Type B pancreatic cell (in vitro differentiated cells): ENCODE results near the gene KRTAP26-1. TPM values are rescaled to one million over a fixed set of nuclear protein-coding genes. Genes with fewer than 3 reads are reported as not detected.

Experiments used
- DNase-seq: peaks from one replicate; pipeline ENCODE4 v3.0.0; 2021; ENCODE audit warnings: mixed read lengths; ENCODE audit not compliant: unreplicated experiment; ENCODE audit errors: extremely low spot score
- H3K27ac Mint-ChIP-seq: 2 replicates; pipeline ENCODE4 v1.8.0; 2021; ENCODE audit warnings: mild to moderate bottlenecking, mixed read lengths
- H3K27me3 Mint-ChIP-seq: 2 replicates; pipeline ENCODE4 v1.8.0; 2021; ENCODE audit warnings: mixed read lengths
- H3K36me3 Mint-ChIP-seq: 2 replicates; pipeline ENCODE4 v1.8.0; 2021; ENCODE audit warnings: mixed read lengths
- H3K4me1 Mint-ChIP-seq: one replicate; pipeline ENCODE4 v1.8.0; 2021; ENCODE audit warnings: mixed read lengths; ENCODE audit not compliant: unreplicated experiment
- H3K4me3 Mint-ChIP-seq: 2 replicates; pipeline ENCODE4 v1.8.0; 2021; ENCODE audit warnings: mild to moderate bottlenecking, mixed read lengths
- H3K9me3 Mint-ChIP-seq: 2 replicates; pipeline ENCODE4 v1.8.0; 2021; ENCODE audit warnings: mixed read lengths
- total RNA-seq: library from RNA; stranded (reverse); gene quantifications from 2 replicates; pipeline ENCODE4 v1.2.1, GENCODE V29; 2021; ENCODE audit warnings: low replicate concordance
- TF ChIP-seq, protein P1 (sequence below): fragments of 200-600 bp; sonication (generic); conservative IDR thresholded peaks from 2 replicates; pipeline ENCODE4 v1.5.0; 2021; ENCODE audit warnings: antibody characterized with exemption, mild to moderate bottlenecking

Gene KRTAP26-1
- total RNA-seq, 1 donor from 2014 or later, result not detected

DNA sequence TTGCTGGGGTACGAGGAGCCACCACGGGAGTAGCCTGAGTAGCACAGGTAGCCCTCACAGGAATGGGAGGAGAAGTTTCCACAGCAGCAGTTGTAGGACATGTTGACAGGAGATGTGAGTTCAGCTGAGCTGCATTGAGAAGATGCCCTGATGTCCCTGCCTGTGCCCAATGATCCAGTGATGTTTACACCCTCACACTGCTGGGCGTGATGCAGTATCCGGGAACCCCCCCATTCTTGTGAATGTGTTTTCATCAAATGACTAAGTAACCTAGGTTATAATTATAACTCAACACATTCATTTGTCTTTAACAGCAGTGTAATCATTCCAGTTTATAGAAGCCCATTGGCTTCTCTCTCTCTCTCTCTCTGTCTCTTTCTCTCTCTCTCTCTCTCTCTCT lies 28.4 kb upstream of the KRTAP26-1 start, which contains the start of gene KRTAP23-1:
KRTAP23-1 (minus strand) TSS at position 101 of the 400 bp plus-strand sequence; CDS start at position 101, 0 bp downstream.
- no peak for DNase-seq
- Mint-ChIP-seq H3K4me1 (peaks cover 4% of the 10 kb centered on the region), H3K27me3 (no peaks in the 10 kb centered on the region), H3K9me3 (peaks cover 8% of the 10 kb centered on the region), H3K4me3 (no peak within 1 kb of the TSS), H3K36me3 (no peaks in the 10 kb centered on the region), H3K27ac (no peak within 1 kb of the TSS)
- TF ChIP-seq, protein P1, sequence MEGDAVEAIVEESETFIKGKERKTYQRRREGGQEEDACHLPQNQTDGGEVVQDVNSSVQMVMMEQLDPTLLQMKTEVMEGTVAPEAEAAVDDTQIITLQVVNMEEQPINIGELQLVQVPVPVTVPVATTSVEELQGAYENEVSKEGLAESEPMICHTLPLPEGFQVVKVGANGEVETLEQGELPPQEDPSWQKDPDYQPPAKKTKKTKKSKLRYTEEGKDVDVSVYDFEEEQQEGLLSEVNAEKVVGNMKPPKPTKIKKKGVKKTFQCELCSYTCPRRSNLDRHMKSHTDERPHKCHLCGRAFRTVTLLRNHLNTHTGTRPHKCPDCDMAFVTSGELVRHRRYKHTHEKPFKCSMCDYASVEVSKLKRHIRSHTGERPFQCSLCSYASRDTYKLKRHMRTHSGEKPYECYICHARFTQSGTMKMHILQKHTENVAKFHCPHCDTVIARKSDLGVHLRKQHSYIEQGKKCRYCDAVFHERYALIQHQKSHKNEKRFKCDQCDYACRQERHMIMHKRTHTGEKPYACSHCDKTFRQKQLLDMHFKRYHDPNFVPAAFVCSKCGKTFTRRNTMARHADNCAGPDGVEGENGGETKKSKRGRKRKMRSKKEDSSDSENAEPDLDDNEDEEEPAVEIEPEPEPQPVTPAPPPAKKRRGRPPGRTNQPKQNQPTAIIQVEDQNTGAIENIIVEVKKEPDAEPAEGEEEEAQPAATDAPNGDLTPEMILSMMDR, result no peak

DNA sequence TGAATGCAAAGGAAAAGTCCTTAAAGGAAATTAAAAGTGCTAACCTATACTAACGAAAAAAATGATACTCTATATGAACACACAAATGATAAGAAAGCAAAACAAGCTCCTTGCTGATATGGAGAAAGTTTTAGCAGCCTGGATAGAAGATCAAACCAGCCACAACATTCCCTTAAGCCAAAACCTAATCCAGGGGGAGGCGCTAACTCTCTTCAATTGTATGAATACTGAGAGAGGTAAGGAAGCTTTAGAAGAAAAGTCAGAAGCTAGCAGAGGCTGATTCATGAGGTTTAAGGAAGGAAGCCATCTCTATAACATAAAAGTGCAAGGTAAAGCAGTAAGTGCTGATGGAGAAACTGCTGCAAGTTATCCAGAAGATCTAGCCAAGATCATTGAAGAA lies 24.9 kb upstream of the KRTAP26-1 start:
- H3K36me3 Mint-ChIP-seq, result no peaks in the 10 kb centered on the region
- no peak for DNase-seq
- TF ChIP-seq, protein P1, result no peak
- H3K27ac Mint-ChIP-seq, result no peak overlapping the region
- H3K4me1 Mint-ChIP-seq, result peaks cover 8% of the 10 kb centered on the region
- no peak overlapping the region for H3K4me3 Mint-ChIP-seq
- no peaks in the 10 kb centered on the region for H3K27me3 Mint-ChIP-seq
- peaks cover 5% of the 10 kb centered on the region for H3K9me3 Mint-ChIP-seq

DNA sequence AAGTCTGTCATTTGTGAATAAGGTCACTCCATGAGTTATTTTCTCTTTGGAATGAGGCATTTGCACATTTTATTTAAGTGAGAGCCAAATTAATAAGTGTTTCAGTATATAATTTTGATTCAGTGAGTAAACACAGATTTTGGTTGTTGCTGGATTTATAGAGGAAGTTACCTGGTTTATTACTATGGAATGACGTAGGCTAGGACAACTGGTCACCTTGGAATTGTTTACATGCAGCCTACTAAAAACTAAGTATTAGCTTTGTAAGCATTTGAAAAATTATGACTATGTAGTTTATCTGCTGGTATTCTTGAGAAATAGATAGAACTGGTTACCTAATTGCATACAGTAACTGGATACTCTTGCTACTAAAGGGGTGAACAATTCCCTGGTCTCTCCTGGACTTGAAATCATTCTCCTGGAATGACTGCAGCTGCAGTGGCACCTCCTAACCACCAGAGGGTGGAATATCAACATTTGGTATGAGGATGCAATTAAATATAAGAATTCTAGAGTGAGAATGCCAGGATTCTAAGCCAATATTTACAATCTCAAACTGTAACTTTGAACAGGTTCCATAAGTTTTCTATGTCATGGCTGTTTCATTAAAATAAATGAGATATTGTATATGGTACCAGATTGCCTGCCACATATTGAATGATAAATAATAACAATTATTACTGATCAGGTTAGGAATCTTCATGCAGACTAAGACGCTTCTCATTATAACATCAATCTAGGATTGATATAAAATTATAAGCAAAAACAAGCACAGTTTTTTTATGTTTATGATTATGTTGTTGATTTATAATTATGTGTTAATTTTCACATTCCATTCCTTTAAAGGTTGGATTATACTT lies 20.8 kb upstream of the KRTAP26-1 start:
- Mint-ChIP-seq H3K4me1 (peaks cover 4% of the 10 kb centered on the region), H3K36me3 (no peaks in the 10 kb centered on the region), H3K9me3 (peaks cover 5% of the 10 kb centered on the region), H3K27me3 (no peaks in the 10 kb centered on the region), H3K27ac (no peak overlapping the region), H3K4me3 (no peak overlapping the region)
- TF ChIP-seq, protein P1, result peak; percentile 92
- DNase-seq, result no peak

DNA sequence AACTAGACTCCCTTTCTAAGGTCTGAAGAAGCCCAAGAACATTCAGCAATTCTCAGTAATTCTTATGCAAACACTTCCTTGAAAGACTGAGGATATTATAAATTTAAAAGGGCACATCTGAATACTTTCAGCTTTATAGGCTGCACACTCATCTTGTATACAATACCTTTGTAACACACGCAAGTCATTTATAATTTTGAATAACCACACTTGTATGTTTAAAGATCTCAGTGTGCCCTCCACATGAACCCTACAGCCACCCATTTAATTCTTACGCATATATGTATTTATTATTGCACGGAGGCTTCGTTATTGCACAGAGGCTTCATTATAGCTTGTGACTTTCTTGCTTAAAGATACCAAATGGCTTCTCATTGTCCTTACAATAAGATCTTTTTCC lies 18.6 kb upstream of the KRTAP26-1 start:
- Mint-ChIP-seq H3K4me1 (peaks cover 4% of the 10 kb centered on the region), H3K36me3 (no peaks in the 10 kb centered on the region), H3K27ac (no peak overlapping the region), H3K9me3 (no peaks in the 10 kb centered on the region), H3K4me3 (no peak overlapping the region), H3K27me3 (no peaks in the 10 kb centered on the region)
- TF ChIP-seq, protein P1, result no peak
- DNase-seq, result no peak

DNA sequence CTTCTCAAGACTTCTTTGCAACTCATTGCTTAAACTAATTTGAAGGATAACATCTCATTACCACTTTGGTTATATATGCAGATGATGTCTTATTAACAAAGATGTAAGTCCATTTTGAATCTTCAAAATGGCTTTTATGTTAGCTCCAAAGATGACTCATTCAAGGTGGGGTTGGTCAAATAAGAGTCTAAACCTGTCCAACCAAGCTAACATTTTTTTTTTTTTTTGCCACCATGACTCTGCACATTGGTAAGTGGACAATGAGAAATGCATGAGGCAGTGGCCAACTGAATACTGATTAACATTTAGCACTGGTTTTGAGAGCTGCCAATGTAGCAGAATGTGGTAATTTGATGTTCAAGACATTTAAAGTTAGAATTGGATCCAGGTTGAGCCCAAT lies 17.7 kb upstream of the KRTAP26-1 start:
- Mint-ChIP-seq H3K4me3 (no peak overlapping the region), H3K27me3 (no peaks in the 10 kb centered on the region), H3K9me3 (no peaks in the 10 kb centered on the region), H3K4me1 (peaks cover 4% of the 10 kb centered on the region), H3K27ac (no peak overlapping the region), H3K36me3 (no peaks in the 10 kb centered on the region)
- TF ChIP-seq, protein P1, result no peak
- no peak for DNase-seq
